Ovary (tissue), 3 donors: Measurements from ENCODE around the gene NWD2.

Experiments used
- EP300 ChIP-seq: sonication (generic); formaldehyde crosslinking; IDR thresholded peaks from one replicate; pipeline ENCODE4 v1.6.1; 2017; ENCODE audit warnings: antibody characterized with exemption
- POLR2A ChIP-seq: fragments of 450-650 bp; IDR thresholded peaks from one replicate; pipeline ENCODE4 v1.6.1; 2017; ENCODE audit warnings: antibody characterized with exemption, mild to moderate bottlenecking, moderate library complexity
- TF ChIP-seq, protein P1 (sequence below), 3 donors: fragments of 450-650 bp in 2 of 3; fragments of 200-600 bp in 1 of 3; IDR thresholded peaks; one replicate each; pipeline versions ENCODE4 v1.5.1 to v1.8.0; 2016 to 2022; ENCODE audit warnings: antibody characterized with exemption in 3 of 3, mild to moderate bottlenecking in 1 of 3
- donor health status: DM: no; HTN: no; CAD: no.

DNA sequence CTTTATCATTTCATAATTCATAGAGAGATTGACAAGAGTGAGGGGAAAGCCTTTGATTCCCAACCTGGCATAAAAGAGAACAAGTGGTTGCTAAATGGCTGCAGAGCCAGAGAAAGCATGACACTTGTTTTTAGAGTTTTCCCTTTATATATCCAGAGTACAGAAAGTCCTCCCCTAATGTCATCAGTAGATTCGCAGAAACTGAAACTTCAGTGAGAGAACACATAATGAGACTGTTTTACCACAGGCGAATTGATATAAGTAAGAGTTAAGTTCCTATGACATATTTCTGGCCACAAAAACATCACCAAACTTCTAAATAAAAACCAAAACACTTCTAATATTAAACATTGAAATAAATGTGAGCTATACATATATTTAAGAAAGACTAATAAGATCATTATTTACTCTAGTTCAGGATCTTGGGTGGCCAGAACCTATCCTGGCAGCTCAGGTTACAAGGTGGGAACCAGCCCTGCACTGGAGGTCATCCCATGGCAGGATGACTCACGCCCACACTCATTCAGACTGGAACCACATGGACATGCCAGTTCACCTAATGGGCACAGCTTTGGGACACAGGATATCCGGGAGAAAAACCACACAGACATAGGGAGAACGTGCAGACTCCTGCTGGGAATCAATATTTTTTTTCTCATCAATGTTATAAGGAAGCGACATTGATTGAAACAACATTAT lies 35.5 kb downstream of the NWD2 start:
- TF ChIP-seq, protein P1, sequence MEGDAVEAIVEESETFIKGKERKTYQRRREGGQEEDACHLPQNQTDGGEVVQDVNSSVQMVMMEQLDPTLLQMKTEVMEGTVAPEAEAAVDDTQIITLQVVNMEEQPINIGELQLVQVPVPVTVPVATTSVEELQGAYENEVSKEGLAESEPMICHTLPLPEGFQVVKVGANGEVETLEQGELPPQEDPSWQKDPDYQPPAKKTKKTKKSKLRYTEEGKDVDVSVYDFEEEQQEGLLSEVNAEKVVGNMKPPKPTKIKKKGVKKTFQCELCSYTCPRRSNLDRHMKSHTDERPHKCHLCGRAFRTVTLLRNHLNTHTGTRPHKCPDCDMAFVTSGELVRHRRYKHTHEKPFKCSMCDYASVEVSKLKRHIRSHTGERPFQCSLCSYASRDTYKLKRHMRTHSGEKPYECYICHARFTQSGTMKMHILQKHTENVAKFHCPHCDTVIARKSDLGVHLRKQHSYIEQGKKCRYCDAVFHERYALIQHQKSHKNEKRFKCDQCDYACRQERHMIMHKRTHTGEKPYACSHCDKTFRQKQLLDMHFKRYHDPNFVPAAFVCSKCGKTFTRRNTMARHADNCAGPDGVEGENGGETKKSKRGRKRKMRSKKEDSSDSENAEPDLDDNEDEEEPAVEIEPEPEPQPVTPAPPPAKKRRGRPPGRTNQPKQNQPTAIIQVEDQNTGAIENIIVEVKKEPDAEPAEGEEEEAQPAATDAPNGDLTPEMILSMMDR (IDR thresholded peaks at IDR 0.05), result no peak
- TF ChIP-seq POLR2A (no peak), EP300 (no peak)
